Left colon (tissue), 2 donors: ENCODE measurements around the gene TNIK. TPM values are rescaled to one million over a fixed set of nuclear protein-coding genes. Genes with fewer than 3 reads are reported as not detected.
A peak's percentile ranks its signal among the peaks of the same experiment; 100 is the strongest.
"Not testable (repeated sequence)": the region's sequence is repeated elsewhere in the genome, so short reads cannot be mapped to it uniquely, and the experiment has no call there.

Source experiments
- ATAC-seq: fragments of 200-7000 bp; cut with Tn5 transposase; one replicate; pipeline ENCODE4 v1.9.1; 2020; ENCODE audit warnings: mild to moderate bottlenecking, moderate library complexity
- DNase-seq, 2 donors: peaks; one replicate each; pipeline ENCODE4 v3.0.0-alpha.2; 2020
- intact Hi-C, 2 donors: fragments of 100-400 bp; cut with DNase I in 1 of 2; cut with micrococcal nuclease in 1 of 2; formaldehyde crosslinking; loops; one replicate each; pipeline versions ENCODE4 v1.11.2 to v1.14.0; 2022; cut with DNase I, micrococcal nuclease
- total RNA-seq, 2 donors: library from RNA; stranded (reverse); fragmentation: NEBNext Ultra II Directional; extraction: Animal tissue kit (Norgen Biotek cat#: 25700); gene quantifications; one replicate each; pipeline ENCODE4 v1.2.1, GENCODE V29; 2021
- donor health status: DM: no; HTN: no; CAD: no.
- donor health status: DM: yes; HTN: yes; CAD: no.

The TNIK gene
- total RNA-seq, 2 donors from 2014 or later = 30.5 to 32.1 TPM

DNA sequence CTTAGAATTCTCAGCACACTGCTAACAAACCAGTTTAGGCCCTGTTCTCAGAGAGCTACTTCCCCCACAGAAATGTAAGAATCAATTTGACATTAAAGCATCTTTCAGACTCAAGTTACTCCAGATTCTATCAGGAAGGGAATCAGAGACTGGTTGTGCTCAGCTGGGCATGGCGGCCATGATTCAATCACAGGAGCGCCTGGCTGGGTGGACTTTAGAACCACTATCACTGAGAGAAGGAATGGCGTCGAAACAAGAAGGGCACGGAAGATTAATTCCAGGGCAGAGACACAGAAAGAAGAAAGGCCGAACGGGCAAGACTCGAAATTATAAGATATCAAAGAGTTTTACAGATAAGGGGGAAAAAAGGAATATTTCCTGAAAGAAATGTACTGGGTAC, 6.2 kb downstream of the TNIK start:
- intact Hi-C loops = no loop called here

DNA sequence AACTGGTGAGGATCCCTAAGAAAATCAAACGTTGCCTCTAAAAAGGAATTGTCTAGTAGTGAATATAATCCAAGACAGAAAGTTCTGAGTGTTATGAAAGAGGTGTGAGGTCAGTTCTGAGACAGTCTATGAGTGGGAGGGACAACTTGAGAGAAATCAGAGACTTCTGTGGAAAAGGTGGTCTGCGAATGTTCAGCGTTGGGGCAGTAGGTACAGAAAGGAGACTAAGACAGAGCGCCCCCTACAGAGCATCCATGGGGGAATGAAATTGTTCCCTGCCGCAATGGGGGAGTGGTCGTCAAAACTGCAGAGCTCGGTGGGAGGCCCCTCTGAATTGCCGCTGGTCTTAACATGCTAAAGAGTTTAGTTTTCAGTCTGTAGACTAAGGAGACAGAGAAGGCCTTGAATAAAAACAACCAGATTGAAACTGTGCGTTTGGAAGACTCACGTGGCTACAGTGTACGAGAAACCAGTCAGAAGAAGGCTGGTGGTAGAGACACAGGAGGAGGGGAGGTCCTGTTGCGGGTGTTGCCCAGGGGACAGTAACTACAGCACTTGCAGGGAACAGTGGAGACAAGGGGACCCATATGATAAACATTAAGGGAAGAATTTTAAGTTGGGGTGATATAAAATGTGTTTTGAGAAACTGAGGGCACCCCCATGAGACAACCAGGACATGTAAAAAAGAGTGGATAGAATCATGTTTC, 6.9 kb downstream of the TNIK start:
- intact Hi-C loops = no loop called here
- ATAC-seq (no peak), DNase-seq (no peak)

More for the DNA sequence above, 6.2 kb downstream of the TNIK start:
- DNase-seq = no peak
- ATAC-seq = peak; percentile 20

DNA sequence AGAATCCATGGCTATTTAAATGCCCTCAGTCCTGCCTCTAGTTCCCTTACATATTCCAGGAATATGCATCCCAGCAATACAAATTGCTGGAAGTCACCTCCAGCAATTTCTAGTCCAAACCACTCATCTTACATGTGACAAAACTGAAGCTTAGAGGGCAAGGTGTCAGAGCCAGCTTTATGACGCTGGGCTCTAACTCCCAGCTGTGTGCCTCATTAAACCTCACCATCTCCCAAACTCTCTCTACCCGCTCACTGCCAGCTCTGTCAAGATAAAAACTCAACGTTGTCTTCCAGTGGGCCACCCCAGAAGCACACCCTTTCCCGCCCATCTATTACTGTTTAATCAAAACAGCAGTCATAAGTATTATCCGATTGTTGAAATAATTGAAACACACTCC, 7.9 kb downstream of the TNIK start:
- intact Hi-C loops = no loop called here
- ATAC-seq (no peak), DNase-seq (no peak)

DNA sequence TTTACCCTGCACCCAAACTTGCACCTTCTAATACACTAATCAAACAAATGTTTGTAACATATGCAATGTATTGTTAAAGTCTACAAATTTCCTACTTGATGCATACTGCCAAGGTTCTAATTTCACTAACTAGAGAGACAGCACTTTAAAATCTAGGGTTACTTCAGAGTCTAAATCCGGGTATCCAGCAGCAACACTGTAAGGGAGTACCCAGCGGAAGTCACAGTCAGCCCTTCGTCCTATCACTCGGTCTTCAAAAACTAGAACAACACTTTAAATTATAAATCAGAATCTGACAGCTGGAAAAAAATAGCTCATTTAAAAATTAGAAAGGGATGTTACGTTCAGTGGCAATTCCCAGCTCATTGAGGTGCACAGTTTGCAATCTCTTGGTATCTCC, 8.3 kb downstream of the TNIK start:
- DNase-seq (no peak), ATAC-seq (no peak)
- intact Hi-C loops = no loop called here

DNA sequence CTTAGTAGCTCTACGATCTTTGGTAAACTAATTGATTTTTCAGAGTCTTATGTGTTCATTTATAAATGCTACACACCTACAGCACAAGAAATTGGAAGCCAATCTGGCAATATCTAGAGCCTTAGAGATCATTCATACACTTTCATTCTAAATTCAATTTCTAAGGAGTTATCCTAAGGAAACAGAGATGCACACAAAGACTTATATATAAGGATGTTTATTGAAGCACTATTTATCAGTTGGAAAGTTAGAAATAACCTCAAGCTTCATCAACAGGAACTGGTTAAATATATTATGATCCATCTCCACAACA, 12.7 kb downstream of the TNIK start:
- ATAC-seq, intact Hi-C loops: not testable (repeated sequence)

DNA sequence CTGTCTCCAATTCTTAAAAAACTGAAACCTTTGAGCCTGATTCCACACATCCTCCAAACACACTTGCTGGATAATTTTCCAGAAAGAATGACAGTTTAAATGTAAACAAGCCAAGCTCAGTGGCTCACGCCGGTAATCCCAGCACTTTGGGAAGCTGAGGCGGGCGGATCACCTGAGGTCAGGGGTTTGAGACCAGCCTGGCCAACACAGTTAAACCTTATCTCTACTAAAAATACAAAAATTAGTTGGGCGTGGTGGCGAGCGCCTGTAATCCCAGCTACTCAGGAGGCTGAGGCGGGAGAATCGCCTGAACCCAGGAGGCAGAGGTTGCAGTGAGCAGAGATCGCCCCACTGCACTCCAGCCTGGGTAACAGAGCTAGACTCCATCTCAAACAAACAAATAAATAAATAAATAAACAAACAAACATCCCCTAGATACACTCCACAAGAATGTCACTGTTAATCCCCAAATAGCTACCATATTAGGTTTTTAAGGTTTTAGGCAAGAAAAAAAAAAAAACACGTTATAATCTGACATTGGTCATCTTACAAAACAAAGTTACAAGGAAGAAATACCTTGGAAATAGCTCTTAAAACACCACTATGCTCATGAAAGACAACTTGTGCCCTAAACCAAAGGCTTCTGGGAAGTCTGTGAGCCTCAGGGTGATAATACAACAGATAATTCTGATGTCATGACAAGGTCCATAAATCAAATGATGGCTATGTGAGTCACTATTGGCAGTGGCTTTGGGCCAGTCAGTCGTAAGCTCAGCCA, 13.2 kb downstream of the TNIK start:
- DNase-seq (no peak), ATAC-seq (peak; percentile 70)
- intact Hi-C loops = no loop called here

More for the DNA sequence above, 12.7 kb downstream of the TNIK start:
- DNase-seq = not testable (repeated sequence)

DNA sequence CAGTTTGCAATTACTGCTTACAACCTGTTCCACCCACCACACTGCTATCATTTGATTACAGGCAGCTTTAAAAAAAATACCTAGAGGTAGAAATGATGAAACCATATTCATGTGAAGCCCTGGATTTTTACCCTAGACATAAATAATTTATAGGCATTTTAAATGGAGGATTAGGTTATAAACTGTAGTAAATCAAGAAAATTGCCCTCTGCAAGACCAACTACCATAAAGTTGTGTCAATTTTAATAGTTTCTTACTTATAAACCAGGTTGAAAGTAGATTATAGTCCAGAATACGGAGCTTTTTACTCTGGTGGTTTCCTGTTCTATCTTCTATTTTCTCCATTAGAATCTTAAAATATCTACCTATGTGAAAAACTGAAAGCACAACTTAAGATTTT, 13.9 kb downstream of the TNIK start:
- intact Hi-C loops = no loop called here
- no peak for ATAC-seq
- no peak for DNase-seq

DNA sequence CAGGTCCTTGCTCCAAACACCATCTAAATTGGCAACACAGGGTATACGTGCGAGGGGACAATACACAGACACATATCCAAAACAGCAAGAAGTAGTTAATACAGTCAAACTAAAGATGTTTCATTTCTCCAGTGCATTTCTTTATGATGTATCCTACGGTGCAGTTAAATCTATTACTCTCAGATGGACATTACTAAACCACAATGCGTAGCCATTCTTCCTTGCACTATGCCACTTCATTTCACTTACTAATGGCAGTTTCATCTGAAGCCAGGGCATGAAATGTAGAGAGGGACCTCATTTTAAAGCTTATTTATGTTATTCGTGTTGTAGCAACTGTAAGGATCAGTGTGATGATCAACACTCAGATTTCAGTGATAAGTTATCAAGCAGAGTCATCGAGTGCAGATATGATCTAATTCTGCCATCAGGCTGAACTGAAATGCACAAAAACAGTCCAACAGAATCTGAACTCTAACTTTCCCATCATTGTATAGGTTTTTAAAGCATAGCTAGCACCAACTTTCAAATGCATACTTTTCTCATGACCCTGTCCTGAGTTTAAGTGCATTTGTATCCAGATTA, 14.5 kb downstream of the TNIK start:
- intact Hi-C loops = no loop called here

DNA sequence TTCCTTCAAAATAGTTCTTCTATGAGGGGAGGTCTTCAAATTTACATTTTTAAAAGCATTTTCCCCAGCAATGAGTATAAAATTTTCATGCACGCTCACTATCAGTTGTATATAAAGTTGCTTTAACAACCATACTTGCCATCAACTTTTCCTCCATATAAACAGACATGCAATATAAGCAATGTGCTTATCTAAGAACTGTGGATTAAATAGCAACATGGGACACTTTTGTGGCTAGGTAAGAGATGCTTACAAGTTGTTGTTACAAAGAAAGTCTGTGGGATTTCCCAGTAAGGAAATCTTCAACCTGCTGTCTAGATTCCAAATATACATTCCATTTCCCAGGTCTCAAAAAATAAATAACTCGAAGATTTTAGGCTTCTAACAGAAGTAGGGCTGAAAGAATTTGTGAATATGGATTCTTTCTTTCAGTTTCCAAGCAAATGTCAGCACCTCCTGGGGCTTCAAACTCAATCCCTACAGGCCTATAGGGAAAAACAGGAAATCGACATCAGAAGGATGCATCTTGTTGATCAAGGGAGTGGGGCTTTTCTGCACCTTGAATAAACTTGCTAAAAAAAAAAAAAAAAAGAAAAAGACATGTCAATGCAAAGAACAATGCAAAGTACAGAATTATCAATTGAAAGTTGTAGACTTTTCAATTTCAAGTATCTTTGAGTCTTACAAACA, 16.1 kb downstream of the TNIK start:
- intact Hi-C loops = no loop called here
- no peak for ATAC-seq
- no peak for DNase-seq

More for the DNA sequence above, 14.5 kb downstream of the TNIK start:
- DNase-seq = no peak
- ATAC-seq = no peak

DNA sequence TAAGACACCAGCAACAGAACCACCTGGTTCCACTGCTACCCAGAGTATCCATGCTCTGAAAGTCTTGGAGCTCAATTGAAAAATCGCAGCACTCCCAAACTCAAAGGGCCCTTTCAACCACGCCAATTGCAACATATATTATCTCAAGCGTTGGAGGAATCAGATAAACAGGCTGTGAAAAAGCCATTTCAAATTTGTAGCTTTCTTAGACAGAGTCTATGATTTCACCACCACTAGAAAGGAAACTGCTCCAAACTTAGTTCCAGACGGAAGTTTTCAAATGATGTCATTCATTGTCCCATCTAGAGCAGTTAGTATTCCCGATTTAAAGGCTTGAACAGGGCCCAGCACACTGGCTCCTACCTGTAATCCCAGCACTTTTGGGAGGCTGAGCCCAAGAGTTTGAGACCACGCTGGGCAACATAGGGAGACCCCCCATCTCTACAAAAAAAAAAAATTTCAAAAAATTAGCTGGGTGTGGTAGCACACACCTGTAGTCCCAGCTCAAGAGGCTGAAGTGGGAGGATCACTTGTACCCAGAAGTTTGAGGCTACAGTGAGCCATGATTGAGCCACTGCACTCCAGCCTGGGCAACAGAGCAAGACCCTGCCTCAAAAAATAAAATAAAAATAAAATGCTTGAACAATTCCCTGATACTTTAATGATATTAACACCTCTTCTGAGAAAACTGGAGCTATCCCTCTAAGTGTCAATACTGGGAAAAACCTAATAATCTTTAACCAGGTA, 16.8 kb downstream of the TNIK start:
- intact Hi-C loops = no loop called here
- no peak for ATAC-seq
- DNase-seq = no peak

DNA sequence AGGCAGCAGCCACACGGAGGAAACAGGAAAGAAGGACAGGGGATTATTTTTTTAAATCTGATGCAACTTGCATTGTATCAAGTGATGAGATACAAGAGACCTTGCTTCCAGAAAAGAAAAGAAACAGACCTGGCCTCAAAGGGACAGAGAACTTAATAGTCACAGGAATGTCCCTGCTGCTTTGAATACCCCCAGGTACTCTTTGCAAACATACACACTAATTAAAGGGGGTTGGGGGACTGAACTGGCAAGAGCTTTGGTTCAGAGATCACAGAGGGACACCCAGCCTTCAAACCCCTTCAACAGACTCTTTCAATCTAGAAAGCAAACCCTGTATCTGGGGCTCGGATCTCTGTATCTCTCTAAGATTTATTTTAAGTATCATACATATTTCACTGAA, 18.0 kb downstream of the TNIK start:
- intact Hi-C loops = no loop called here
- ATAC-seq = no peak
- no peak for DNase-seq

DNA sequence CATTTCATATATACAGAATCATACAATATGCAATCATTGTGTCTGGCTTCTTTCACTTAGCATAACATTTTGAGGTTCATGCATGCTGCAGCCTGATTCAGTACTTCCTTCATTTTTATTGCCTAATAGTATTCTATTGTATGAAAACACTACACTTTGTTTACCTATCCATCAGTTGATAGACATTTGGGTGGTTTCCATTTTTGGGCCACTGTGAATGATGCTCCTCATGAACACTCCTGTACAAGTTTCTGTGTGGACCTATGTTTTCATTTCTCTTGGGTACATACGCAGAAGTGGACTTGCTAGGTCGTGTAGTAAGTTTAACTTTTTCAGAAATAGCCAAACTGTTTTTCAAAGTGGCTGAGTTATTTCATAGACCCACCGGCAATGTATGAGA, 18.8 kb downstream of the TNIK start:
- intact Hi-C loops = no loop called here
- no peak for ATAC-seq

DNA sequence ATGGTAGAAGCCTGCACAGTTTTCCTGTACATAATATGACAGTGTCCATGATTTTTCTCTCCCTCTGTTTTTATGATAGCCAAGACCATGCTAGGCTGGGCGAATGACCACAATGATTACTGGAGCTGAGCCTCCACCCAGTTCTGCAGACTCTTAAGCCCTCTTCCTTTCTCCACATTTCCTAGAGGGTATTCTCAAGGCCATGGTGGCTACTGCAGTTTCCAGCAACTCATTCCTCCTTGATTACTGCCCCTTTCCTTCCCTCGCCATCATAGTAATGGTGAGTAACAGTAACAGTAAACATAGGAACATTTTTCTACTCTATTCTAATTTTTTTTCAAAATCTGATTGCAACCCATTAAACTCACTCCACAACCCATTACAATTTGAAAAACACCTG, 20.2 kb downstream of the TNIK start:
- intact Hi-C loops = no loop called here
- no peak for DNase-seq
- no peak for ATAC-seq

More for the DNA sequence above, 18.8 kb downstream of the TNIK start:
- DNase-seq = no peak

DNA sequence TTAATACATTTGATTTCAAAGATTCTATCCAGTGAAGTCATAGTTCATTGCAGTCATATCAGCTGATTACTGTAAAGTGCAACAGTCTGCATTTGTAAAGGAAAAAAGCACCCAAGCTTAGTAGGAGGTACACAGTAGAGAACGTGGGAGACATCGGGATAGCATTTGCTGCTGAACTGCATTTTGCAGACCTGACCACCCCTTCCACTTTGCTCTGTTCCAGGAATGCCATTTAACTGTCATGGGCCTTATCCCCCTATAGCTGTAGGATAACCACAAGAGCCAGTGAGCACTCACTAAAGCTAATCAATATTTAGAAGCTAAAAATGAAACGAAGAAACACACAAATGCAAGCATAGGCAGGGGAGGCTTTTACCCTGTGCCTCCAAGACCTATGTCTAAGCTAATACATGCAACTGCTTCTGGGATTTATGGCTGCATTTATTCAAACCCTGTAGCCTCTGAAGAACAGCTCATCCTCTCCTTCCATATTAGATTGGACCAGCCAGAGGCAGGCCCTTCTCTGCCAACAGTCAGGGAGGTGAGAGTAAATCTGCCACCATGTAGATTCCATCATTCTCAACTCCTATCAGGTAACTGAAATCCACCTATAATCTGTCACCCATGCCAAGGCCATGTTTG, 23.0 kb downstream of the TNIK start:
- intact Hi-C loops = no loop called here
- ATAC-seq (no peak), DNase-seq (no peak)

DNA sequence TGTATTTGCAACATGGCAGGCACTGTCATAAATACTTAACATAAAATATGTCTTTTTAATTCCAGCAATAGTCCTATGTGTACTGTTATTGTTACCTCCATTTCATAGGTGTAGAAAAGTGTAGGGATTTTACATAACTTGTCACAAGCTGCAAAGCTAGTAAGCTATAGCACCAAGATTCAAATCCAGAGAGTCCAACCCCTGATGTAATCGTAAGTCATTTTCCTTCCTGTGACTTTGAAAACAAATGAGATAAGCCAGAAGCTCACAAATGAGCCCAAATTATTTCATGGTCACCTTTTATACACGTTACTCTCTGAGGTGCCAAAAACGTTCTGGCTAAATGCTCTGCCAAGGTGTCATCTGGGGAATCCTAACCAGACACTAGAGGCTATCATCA, 23.8 kb downstream of the TNIK start:
- DNase-seq = no peak
- no peak for ATAC-seq
- intact Hi-C loops = no loop called here

DNA sequence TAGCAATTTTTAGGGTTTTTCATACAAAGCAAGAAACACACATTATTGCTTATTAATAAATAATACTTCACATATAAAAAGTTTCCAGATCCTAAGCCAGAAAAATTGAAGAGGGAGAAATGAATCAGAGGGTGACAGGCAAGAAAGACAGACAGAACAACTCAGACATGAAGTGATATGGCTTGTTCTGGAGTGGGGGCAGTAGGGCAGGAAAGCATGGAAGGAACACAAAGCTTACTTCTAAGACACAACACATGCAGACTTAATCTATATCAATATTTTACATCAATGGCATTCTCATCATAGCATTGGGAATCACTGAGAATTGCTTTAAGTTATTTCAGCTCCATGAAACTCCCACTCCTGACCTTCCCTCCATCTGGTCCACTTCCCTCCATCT, 24.4 kb downstream of the TNIK start:
- no peak for ATAC-seq
- intact Hi-C loops = no loop called here
- no peak for DNase-seq

DNA sequence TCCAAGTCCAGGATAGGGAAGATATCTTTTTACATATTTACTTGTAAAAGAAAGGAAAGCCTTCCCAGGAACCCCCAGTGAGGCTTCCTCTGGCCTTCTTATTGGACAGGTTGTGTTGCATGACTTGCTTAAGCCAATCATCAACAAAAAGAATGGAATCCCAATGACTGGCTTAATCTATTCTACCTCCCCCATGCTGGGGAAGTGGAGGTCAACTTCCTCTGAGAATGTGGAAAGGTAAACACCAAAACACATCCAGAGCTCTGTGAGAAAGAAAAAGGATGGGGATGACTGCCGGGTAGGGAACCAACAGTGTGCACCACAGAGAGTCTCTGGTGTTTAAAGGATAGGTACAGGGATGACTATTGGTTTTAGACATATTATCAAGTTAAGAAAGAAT, 25.1 kb downstream of the TNIK start:
- DNase-seq (no peak), ATAC-seq (no peak)
- intact Hi-C loops = no loop called here

DNA sequence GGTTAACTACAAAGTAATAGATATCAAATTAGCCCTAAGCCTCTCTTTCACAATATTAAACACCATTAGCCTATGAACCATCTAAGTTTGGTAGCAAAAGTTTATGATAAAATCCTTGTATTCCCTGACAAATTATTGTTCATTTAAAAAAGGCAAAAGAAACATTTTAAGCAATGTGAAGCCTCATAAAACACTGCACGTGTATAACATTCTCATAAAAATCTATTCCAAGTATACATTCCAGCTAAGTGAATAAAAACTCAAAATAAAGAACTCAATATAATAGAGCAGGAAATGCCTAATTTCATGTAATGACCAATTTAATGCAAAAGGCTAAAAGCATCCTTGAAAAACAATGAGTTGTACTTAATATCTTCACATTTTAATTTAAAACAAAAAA, 27.7 kb downstream of the TNIK start:
- ATAC-seq = no peak
- DNase-seq = no peak
- intact Hi-C loops = no loop called here

DNA sequence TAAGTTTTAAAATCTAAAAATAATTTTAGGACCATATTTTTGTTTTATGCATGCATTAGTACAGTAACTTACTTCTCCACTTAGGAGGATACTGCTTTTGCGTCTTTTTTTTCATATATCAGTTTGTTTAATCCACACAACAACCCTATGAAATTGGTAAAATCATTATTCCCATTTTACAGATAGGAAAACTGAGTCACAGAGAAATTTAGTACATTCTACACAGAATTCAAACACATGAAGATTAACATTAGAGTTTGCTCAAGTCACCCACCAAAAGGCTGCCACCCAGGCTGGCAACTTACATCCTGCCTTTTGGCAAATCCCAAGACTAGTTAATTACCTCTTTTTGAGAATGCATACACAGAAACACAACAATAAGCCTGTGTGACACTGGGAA, 28.7 kb downstream of the TNIK start:
- DNase-seq (no peak), ATAC-seq (no peak)
- intact Hi-C loops = no loop called here
